ENCODE results near the gene MINAR1. TPM values are rescaled to one million over a fixed set of nuclear protein-coding genes. Genes with fewer than 3 reads are reported as not detected.

The MINAR1 gene
- total RNA-seq, 4 donors from 2014 or later: 0.25 to 0.64 (median 0.33) TPM

DNA sequence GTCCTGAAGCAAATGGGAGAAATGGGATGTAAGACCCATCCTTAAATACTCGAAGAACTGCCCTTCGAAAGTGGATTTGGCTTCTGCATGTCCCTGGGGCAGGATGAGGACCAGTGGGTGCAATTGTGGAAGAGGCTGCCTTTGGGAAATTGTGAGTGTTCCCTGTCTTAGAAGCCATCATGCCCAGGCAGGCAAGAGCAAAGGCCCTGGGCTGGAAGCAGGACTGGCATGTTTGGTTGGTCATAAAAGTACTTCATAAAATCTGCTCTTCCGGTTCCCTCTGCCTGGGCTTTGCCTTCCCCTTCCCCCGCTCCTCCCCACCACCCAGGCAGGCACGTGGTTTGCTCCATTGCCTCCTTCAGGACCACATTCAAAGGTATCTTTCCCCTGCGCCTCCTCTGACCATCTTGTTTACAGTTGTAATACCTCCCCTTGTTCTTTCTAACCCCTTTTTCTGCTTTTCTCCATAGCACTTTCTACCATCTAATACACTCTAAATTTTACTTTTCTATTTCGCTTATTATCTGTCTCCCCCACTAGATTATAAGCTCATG is 8.3 kb downstream of the MINAR1 start:
- WGBS, 2 donors: 67 to 68% methylated on average over 7 of the region's 7 CpGs
- no peak for TF ChIP-seq POLR2A (IDR thresholded peaks at IDR 0.05)
- TF ChIP-seq, protein P1, sequence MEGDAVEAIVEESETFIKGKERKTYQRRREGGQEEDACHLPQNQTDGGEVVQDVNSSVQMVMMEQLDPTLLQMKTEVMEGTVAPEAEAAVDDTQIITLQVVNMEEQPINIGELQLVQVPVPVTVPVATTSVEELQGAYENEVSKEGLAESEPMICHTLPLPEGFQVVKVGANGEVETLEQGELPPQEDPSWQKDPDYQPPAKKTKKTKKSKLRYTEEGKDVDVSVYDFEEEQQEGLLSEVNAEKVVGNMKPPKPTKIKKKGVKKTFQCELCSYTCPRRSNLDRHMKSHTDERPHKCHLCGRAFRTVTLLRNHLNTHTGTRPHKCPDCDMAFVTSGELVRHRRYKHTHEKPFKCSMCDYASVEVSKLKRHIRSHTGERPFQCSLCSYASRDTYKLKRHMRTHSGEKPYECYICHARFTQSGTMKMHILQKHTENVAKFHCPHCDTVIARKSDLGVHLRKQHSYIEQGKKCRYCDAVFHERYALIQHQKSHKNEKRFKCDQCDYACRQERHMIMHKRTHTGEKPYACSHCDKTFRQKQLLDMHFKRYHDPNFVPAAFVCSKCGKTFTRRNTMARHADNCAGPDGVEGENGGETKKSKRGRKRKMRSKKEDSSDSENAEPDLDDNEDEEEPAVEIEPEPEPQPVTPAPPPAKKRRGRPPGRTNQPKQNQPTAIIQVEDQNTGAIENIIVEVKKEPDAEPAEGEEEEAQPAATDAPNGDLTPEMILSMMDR (IDR thresholded peaks at IDR 0.05): no peak
- intact Hi-C loops (cut with DNase I; ENCODE audit: low total_unique reads): no loop called here
- DNase-seq (ENCODE audit: low spot score in 2 of 2): peak in 1 of 2 donors; percentile 64
- H3K4me3 ChIP-seq (ENCODE audit: low read depth, poor library complexity, severe bottlenecking): no peak overlapping the region

DNA sequence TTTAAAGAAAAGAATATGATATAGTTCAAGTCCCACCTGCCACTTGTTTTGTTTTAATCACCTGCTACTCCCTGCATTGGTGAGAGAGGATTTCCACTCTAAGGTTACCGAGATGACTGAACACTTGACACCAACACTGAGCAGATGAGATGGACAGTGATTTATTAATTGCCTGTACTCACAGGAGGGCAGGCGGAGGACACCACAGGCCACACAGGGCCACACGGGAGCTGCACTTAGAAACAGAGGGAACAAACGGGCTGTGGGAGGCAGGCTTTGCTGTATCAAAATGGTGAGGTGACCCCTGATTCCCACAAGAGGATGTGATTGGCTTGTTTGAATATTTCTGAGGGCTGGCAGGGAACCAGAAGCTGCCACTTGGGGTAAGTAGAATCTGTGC is 10.8 kb downstream of the MINAR1 start:
- DNase-seq (ENCODE audit: low spot score in 2 of 2): peak in 1 of 2 donors; percentile 69
- TF ChIP-seq, protein P1 (IDR thresholded peaks at IDR 0.05): no peak
- no peak for TF ChIP-seq POLR2A (IDR thresholded peaks at IDR 0.05)
- H3K4me3 ChIP-seq (ENCODE audit: low read depth, poor library complexity, severe bottlenecking): no peak overlapping the region
- intact Hi-C loops (cut with DNase I; ENCODE audit: low total_unique reads): no loop called here
- WGBS, 2 donors: 55 to 67% methylated on average over 4 of the region's 4 CpGs

DNA sequence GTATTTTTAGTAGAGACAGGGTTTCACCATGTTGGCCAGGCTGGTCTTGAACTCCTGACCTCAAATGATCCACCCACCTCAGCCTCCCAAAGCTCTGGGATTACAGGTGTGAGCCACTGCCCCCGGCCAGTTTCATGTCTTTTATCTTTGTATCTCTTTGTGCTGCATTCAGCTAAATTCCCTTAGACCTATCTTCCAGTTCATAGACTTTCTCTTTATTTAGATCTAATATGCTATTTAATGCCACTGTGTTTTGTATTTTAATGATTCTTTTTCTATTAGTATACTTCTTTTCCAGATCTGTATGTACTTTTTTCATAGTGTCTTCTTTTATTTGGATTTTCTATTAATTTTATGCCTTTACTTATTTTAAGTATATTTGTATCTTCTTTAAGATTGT is 14.9 kb downstream of the MINAR1 start:
- TF ChIP-seq, protein P1 (IDR thresholded peaks at IDR 0.05): no peak
- no peak for TF ChIP-seq POLR2A (IDR thresholded peaks at IDR 0.05)

DNA sequence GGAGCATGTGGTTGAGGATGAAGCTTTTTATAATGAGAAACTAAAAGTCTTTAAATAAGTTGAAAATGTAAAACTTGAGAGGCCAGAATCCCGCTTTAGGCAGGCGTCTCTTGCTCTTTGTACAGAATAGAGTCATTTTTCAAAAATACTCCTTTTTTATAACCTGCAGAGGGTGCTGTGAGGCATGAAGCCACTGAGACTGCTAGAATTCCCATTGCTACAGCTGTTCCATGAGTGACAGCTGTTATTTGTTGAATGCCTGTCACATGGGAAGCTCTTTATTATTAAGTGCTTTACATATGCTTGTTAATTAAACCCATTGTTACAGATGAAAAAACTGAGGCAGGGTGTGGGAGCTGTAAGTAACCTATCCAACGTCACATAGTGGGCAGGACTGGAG is 18.5 kb downstream of the MINAR1 start:
- no peak for DNase-seq (ENCODE audit: low spot score in 2 of 2)
- intact Hi-C loops (cut with DNase I; ENCODE audit: low total_unique reads): no loop called here
- no peak overlapping the region for H3K4me3 ChIP-seq (ENCODE audit: low read depth, poor library complexity, severe bottlenecking)
- TF ChIP-seq, protein P1 (IDR thresholded peaks at IDR 0.05): no peak
- no peak for TF ChIP-seq POLR2A (IDR thresholded peaks at IDR 0.05)
- 74 to 87% methylated on average over 3 of the region's 3 CpGs for whole genome bisulfite sequencing, 2 donors

More for the DNA sequence above, 14.9 kb downstream of the MINAR1 start:
- no peak overlapping the region for H3K4me3 ChIP-seq (ENCODE audit: low read depth, poor library complexity, severe bottlenecking)
- intact Hi-C loops (cut with DNase I; ENCODE audit: low total_unique reads): no loop called here
- DNase-seq (ENCODE audit: low spot score in 2 of 2): no peak
- 82 to 100% methylated on average over 1 of the region's 1 CpG for WGBS, 2 donors

DNA sequence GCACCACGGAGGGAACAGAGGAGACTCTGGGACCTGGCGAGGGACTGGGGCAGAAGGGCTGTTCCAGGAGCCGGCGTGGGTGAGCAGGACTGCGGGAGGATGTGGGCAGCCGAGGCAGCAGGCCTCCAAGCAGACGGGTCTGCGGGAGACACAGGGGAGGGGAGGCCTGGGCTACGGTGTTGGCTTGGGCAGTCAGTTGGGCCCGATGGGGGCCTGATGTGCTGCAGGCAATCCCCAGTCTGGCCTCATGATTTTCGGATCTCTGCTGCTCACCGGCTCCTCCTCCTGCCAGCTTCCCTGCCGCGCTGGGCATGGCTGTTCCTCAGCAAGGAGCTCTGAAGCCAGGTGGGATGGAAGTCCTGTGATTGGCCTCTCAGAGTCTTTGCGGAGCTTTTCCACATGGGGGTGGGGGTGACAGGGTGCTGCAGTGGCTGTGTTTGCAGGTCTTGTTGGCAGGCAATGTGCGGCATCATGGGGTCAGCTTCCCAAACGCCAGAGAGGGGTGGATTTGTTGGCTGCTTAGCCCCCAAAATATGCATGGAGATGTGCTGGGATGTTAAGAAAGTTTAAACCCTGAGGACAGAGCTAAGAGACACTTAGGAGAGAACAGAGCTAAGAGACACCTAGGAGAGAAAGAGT is 19.3 kb downstream of the MINAR1 start:
- DNase-seq (ENCODE audit: low spot score in 2 of 2): no peak
- no peak for TF ChIP-seq POLR2A (IDR thresholded peaks at IDR 0.05)
- TF ChIP-seq, protein P1 (IDR thresholded peaks at IDR 0.05): no peak
- WGBS, 2 donors: 29 to 36% methylated on average over 17 of the region's 17 CpGs
- intact Hi-C loops (cut with DNase I; ENCODE audit: low total_unique reads): no loop called here
- H3K4me3 ChIP-seq (ENCODE audit: low read depth, poor library complexity, severe bottlenecking): no peak overlapping the region

Measured in lower leg skin (tissue), 4 donors.